SK-N-SH treated with all-trans-retinoic acid at 6 μM for 48 hours (cell line): Measurements from ENCODE around the gene MT1G.

ENCODE experiments used
- ATAC-seq: fragments of 200-7000 bp; cut with Tn5 transposase; 3 replicates; pipeline ENCODE4 v1.9.1; 2020; ENCODE audit warnings: mild to moderate bottlenecking, moderate library complexity
- ARNTL ChIP-seq: fragments of 450-650 bp; formaldehyde crosslinking; IDR thresholded peaks from 2 replicates; pipeline ENCODE4 v1.5.0; 2020; ENCODE audit warnings: low read depth, mild to moderate bottlenecking, moderate library complexity, borderline replicate concordance
- BACH2 ChIP-seq: fragments of 250-450 bp; sonication (Bioruptor Pico); IDR thresholded peaks from 2 replicates; pipeline ENCODE4 v1.9.0; 2021; ENCODE audit warnings: mild to moderate bottlenecking, borderline replicate concordance
- CREB5 ChIP-seq: fragments of 250-450 bp; sonication (Bioruptor Pico); IDR thresholded peaks from 2 replicates; pipeline ENCODE4 v1.5.1; 2020; ENCODE audit warnings: low read depth, mild to moderate bottlenecking, moderate library complexity
- CSDC2 ChIP-seq: fragments of 250-450 bp; sonication (Bioruptor Pico); IDR thresholded peaks from 2 replicates; pipeline ENCODE4 v1.5.0; 2020; ENCODE audit warnings: mild to moderate bottlenecking, moderate library complexity
- ESRRG ChIP-seq: fragments of 250-450 bp; sonication (Bioruptor Pico); IDR thresholded peaks from 2 replicates; pipeline ENCODE4 v1.6.1; 2021; ENCODE audit warnings: mild to moderate bottlenecking
- GLIS3 ChIP-seq: fragments of 250-450 bp; sonication (Bioruptor Pico); IDR thresholded peaks from 2 replicates; pipeline ENCODE4 v1.5.0; 2020; ENCODE audit warnings: mild to moderate bottlenecking, moderate library complexity
- ISL1 ChIP-seq: fragments of 250-450 bp; sonication (Bioruptor Pico); IDR thresholded peaks from 2 replicates; pipeline ENCODE4 v2.1.2; 2022; ENCODE audit warnings: mild to moderate bottlenecking, moderate library complexity
- OSR1 ChIP-seq: fragments of 250-450 bp; sonication (Bioruptor Pico); IDR thresholded peaks from 2 replicates; pipeline ENCODE4 v1.8.0; 2022; ENCODE audit warnings: moderate library complexity, mild to moderate bottlenecking, inconsistent platforms
- PATZ1 ChIP-seq: fragments of 250-450 bp; sonication (Bioruptor Pico); IDR thresholded peaks from 2 replicates; pipeline ENCODE4 v1.8.0; 2020; ENCODE audit warnings: mild to moderate bottlenecking, moderate library complexity, borderline replicate concordance
- RARB ChIP-seq: fragments of 250-450 bp; sonication (Bioruptor Pico); IDR thresholded peaks from 2 replicates; pipeline ENCODE4 v1.8.0; 2021; ENCODE audit warnings: mild to moderate bottlenecking, moderate library complexity
- SNAI2 ChIP-seq: fragments of 250-450 bp; sonication (Bioruptor Pico); IDR thresholded peaks from 2 replicates; pipeline ENCODE4 v1.5.0; 2020; ENCODE audit warnings: mild to moderate bottlenecking, moderate library complexity
- TCF4 ChIP-seq: fragments of 250-450 bp; sonication (Bioruptor Pico); IDR thresholded peaks from 2 replicates; pipeline ENCODE4 v1.8.0; 2021; ENCODE audit warnings: mild to moderate bottlenecking, moderate library complexity, borderline replicate concordance
- TOX ChIP-seq: fragments of 250-450 bp; sonication (Bioruptor Pico); IDR thresholded peaks from 2 replicates; pipeline ENCODE4 v1.8.0; 2021; ENCODE audit warnings: mild to moderate bottlenecking, moderate library complexity, borderline replicate concordance
- ZC3H10 ChIP-seq: fragments of 250-450 bp; sonication (Bioruptor Pico); IDR thresholded peaks from 2 replicates; pipeline ENCODE4 v1.5.1; 2021; ENCODE audit warnings: mild to moderate bottlenecking, moderate library complexity
- ZFP3 ChIP-seq: fragments of 250-450 bp; sonication (Bioruptor Pico); IDR thresholded peaks from 2 replicates; pipeline ENCODE4 v1.5.0; 2020; ENCODE audit warnings: mild to moderate bottlenecking, moderate library complexity
- ZNF565 ChIP-seq: fragments of 450-650 bp; formaldehyde crosslinking; conservative IDR thresholded peaks from 2 replicates; pipeline ENCODE4 v1.5.0; 2020; ENCODE audit warnings: low read depth, mild to moderate bottlenecking, moderate library complexity
- ZNF70 ChIP-seq: fragments of 450-650 bp; formaldehyde crosslinking; IDR thresholded peaks from 2 replicates; pipeline ENCODE4 v1.5.0; 2020; ENCODE audit warnings: mild to moderate bottlenecking, moderate library complexity
- ZNF8 ChIP-seq: fragments of 450-650 bp; formaldehyde crosslinking; IDR thresholded peaks from 2 replicates; pipeline ENCODE4 v1.5.0; 2020; ENCODE audit warnings: mild to moderate bottlenecking, moderate library complexity
- TF ChIP-seq, protein P1 (sequence below): fragments of 250-450 bp; sonication (Bioruptor Pico); IDR thresholded peaks from 2 replicates; pipeline ENCODE4 v1.8.0; 2021; ENCODE audit warnings: low read depth, mild to moderate bottlenecking, moderate library complexity, borderline replicate concordance
- TF ChIP-seq, protein P2 (sequence below): fragments of 250-450 bp; sonication (Bioruptor Pico); IDR thresholded peaks from 2 replicates; pipeline ENCODE4 v1.5.1; 2021; ENCODE audit warnings: mild to moderate bottlenecking, moderate library complexity
- TF ChIP-seq, protein P3 (sequence below): fragments of 250-450 bp; sonication (Bioruptor Pico); IDR thresholded peaks from 2 replicates; pipeline ENCODE4 v1.5.0; 2020; ENCODE audit warnings: mild to moderate bottlenecking, moderate library complexity

The MT1G gene

GRCh38 chr16:56620339-56620897, 47.4 kb downstream of the MT1G start:
- ATAC-seq = no peak
- TF ChIP-seq, protein P1, sequence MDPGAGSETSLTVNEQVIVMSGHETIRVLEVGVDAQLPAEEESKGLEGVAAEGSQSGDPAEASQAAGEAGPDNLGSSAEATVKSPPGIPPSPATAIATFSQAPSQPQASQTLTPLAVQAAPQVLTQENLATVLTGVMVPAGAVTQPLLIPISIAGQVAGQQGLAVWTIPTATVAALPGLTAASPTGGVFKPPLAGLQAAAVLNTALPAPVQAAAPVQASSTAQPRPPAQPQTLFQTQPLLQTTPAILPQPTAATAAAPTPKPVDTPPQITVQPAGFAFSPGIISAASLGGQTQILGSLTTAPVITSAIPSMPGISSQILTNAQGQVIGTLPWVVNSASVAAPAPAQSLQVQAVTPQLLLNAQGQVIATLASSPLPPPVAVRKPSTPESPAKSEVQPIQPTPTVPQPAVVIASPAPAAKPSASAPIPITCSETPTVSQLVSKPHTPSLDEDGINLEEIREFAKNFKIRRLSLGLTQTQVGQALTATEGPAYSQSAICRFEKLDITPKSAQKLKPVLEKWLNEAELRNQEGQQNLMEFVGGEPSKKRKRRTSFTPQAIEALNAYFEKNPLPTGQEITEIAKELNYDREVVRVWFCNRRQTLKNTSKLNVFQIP (CRISPR knock-in tag) = no peak
- no peak for TF ChIP-seq ESRRG (CRISPR knock-in tag)
- no peak for TF ChIP-seq OSR1
- TF ChIP-seq ZNF565 (CRISPR knock-in tag) = no peak
- TF ChIP-seq CSDC2 (CRISPR knock-in tag) = no peak
- no peak for TF ChIP-seq RARB (CRISPR knock-in tag)
- no peak for TF ChIP-seq ZFP3
- TF ChIP-seq, protein P2, sequence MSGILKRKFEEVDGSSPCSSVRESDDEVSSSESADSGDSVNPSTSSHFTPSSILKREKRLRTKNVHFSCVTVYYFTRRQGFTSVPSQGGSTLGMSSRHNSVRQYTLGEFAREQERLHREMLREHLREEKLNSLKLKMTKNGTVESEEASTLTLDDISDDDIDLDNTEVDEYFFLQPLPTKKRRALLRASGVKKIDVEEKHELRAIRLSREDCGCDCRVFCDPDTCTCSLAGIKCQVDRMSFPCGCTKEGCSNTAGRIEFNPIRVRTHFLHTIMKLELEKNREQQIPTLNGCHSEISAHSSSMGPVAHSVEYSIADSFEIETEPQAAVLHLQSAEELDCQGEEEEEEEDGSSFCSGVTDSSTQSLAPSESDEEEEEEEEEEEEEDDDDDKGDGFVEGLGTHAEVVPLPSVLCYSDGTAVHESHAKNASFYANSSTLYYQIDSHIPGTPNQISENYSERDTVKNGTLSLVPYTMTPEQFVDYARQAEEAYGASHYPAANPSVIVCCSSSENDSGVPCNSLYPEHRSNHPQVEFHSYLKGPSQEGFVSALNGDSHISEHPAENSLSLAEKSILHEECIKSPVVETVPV = no peak
- no peak for TF ChIP-seq BACH2 (CRISPR knock-in tag)
- no peak for TF ChIP-seq ISL1 (CRISPR knock-in tag)
- TF ChIP-seq TOX (CRISPR knock-in tag) = no peak
- TF ChIP-seq CREB5 = no peak
- no peak for TF ChIP-seq ARNTL (CRISPR knock-in tag)
- no peak for TF ChIP-seq TCF4
- TF ChIP-seq, protein P3, sequence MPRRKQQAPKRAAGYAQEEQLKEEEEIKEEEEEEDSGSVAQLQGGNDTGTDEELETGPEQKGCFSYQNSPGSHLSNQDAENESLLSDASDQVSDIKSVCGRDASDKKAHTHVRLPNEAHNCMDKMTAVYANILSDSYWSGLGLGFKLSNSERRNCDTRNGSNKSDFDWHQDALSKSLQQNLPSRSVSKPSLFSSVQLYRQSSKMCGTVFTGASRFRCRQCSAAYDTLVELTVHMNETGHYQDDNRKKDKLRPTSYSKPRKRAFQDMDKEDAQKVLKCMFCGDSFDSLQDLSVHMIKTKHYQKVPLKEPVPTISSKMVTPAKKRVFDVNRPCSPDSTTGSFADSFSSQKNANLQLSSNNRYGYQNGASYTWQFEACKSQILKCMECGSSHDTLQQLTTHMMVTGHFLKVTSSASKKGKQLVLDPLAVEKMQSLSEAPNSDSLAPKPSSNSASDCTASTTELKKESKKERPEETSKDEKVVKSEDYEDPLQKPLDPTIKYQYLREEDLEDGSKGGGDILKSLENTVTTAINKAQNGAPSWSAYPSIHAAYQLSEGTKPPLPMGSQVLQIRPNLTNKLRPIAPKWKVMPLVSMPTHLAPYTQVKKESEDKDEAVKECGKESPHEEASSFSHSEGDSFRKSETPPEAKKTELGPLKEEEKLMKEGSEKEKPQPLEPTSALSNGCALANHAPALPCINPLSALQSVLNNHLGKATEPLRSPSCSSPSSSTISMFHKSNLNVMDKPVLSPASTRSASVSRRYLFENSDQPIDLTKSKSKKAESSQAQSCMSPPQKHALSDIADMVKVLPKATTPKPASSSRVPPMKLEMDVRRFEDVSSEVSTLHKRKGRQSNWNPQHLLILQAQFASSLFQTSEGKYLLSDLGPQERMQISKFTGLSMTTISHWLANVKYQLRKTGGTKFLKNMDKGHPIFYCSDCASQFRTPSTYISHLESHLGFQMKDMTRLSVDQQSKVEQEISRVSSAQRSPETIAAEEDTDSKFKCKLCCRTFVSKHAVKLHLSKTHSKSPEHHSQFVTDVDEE (CRISPR knock-in tag) = no peak
- no peak for TF ChIP-seq SNAI2 (CRISPR knock-in tag)
- no peak for TF ChIP-seq ZNF8 (CRISPR knock-in tag)

DNA sequence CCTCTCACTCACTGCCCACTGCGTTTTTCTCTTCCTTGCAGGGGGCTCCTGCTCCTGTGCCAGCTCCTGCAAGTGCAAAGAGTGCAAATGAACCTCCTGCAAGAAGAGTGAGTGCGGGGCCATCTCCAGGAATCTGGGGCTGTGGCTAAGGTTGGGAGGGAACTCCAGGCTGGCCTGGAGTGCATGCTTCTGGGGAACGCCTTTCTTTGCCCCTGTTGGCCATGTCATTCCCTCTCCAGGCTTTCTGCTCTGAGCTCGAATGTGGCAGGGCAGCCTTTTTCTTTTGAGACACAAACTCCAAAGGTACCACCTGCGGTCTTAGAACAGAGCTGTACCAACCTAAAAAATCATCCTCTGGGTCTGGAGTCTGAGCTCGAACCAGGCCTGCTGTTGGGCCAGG, 49.7 kb downstream of the MT1G start:
- TF ChIP-seq ZFP3 = no peak
- TF ChIP-seq SNAI2 (CRISPR knock-in tag) = no peak
- TF ChIP-seq, protein P1 (CRISPR knock-in tag) = no peak
- TF ChIP-seq, protein P2 = no peak
- TF ChIP-seq GLIS3 (CRISPR knock-in tag) = no peak
- TF ChIP-seq ZNF8 (CRISPR knock-in tag) = no peak
- no peak for TF ChIP-seq CSDC2 (CRISPR knock-in tag)
- TF ChIP-seq ZC3H10 (CRISPR knock-in tag) = no peak
- TF ChIP-seq TCF4 = no peak
- TF ChIP-seq PATZ1 = no peak
- TF ChIP-seq OSR1 = no peak
- TF ChIP-seq ZNF70 (CRISPR knock-in tag) = no peak
- no peak for TF ChIP-seq ESRRG (CRISPR knock-in tag)
- TF ChIP-seq BACH2 (CRISPR knock-in tag) = no peak
- TF ChIP-seq, protein P3 (CRISPR knock-in tag) = no peak
- ATAC-seq = no peak
